ENCODE results near the gene MFSD6.

DNA sequence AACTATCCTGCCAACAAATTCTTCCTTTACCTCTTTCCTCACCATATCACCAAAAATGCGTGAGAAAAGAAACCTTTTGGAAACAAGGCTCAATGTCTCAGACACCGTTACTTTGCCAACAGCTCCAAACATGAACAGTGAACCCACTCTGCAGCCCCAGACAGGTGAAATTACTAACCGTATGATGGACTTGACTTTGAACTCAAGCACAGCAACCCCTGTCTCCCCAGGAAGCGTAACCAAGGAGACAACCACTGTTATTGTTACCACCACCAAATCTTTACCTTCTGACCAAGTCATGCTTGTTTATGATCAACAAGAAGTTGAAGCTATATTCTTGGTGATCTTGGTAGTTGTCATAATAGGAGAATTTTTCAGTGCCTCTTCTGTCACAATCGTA, 28.4 kb downstream of the MFSD6 start:
- TF ChIP-seq, protein P1, sequence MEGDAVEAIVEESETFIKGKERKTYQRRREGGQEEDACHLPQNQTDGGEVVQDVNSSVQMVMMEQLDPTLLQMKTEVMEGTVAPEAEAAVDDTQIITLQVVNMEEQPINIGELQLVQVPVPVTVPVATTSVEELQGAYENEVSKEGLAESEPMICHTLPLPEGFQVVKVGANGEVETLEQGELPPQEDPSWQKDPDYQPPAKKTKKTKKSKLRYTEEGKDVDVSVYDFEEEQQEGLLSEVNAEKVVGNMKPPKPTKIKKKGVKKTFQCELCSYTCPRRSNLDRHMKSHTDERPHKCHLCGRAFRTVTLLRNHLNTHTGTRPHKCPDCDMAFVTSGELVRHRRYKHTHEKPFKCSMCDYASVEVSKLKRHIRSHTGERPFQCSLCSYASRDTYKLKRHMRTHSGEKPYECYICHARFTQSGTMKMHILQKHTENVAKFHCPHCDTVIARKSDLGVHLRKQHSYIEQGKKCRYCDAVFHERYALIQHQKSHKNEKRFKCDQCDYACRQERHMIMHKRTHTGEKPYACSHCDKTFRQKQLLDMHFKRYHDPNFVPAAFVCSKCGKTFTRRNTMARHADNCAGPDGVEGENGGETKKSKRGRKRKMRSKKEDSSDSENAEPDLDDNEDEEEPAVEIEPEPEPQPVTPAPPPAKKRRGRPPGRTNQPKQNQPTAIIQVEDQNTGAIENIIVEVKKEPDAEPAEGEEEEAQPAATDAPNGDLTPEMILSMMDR (IDR thresholded peaks at IDR 0.05): no peak
- no peak for TF ChIP-seq POLR2A (IDR thresholded peaks at IDR 0.05)
